ENCODE measurements around the gene CASP3. TPM values are rescaled to one million over a fixed set of nuclear protein-coding genes. Genes with fewer than 3 reads are reported as not detected.

The CASP3 gene
- polyA plus RNA-seq, 1 of the 3 experiments (the other 2 are of a cell fraction), result 15.5 TPM

GRCh38 chr4:184671101-184671500 lies 21.9 kb upstream of the CASP3 start:
- Histone ChIP-seq H3K79me2 (ENCODE audit: insufficient read depth) (no peaks in the 10 kb centered on the region), H3K27ac (ENCODE audit: low read depth in 2 of 2, low read length in 1 of 2) (no peak overlapping the region), H3K36me3 (replicated peaks in 1 of 2; ENCODE audit: control insufficient read depth in 1 of 2, insufficient read depth in 2 of 2, low read length in 1 of 2) (peaks cover 13 to 22% of the 10 kb centered on the region in 2 experiments), H3K9ac (no peak overlapping the region), H3K27me3 (ENCODE audit: insufficient read depth) (no peaks in the 10 kb centered on the region), H3K4me1 (ENCODE audit: control insufficient read depth in 1 of 2, insufficient read depth in 2 of 2, low read depth in 1 of 2, low read length in 1 of 2) (no peaks in the 10 kb centered on the region), H3K9me3 (no peaks in the 10 kb centered on the region), H3F3A (replicated peaks; ENCODE audit: insufficient read depth) (no peaks in the 10 kb centered on the region), H4K20me1 (ENCODE audit: insufficient read depth) (no peaks in the 10 kb centered on the region), H3K4me2 (no peak overlapping the region), H2AFZ (ENCODE audit: low read depth) (no peak overlapping the region), H3K9me2 (no peaks in the 10 kb centered on the region), H3K4me3 (ENCODE audit: low read depth in 2 of 2, low read length in 1 of 2) (no peak overlapping the region)
- DNase-seq, result no peak
- CTCF ChIA-PET, result no interaction called here
- TF ChIP-seq, protein P1, sequence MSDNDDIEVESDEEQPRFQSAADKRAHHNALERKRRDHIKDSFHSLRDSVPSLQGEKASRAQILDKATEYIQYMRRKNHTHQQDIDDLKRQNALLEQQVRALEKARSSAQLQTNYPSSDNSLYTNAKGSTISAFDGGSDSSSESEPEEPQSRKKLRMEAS (IDR thresholded peaks at IDR 0.05; ENCODE audit: low read depth), result no peak
- no peak for TF ChIP-seq RFX5 (IDR thresholded peaks at IDR 0.05; ENCODE audit: low read length)
- no peak for TF ChIP-seq NFIC (IDR thresholded peaks at IDR 0.05; ENCODE audit: borderline replicate concordance)
- no peak for TF ChIP-seq TCF12 (IDR thresholded peaks at IDR 0.05)
- TF ChIP-seq FOXJ3 (CRISPR knock-in tag; IDR thresholded peaks at IDR 0.05), result no peak
- no peak for TF ChIP-seq RAD21 (IDR thresholded peaks at IDR 0.05; ENCODE audit: low read length)
- TF ChIP-seq NRF1 (IDR thresholded peaks at IDR 0.05; ENCODE audit: low read depth, low read length), result no peak
- no peak for TF ChIP-seq SMC3 (IDR thresholded peaks at IDR 0.05; ENCODE audit: low read depth, low read length)
- no peak for TF ChIP-seq MEF2A (IDR thresholded peaks at IDR 0.05; ENCODE audit: borderline replicate concordance, low read depth)
- 97% methylated on average over 9 of the region's 9 CpGs for WGBS (ENCODE audit: low lambda C conversion rate)
- POLR2A ChIA-PET, result no interaction called here

- Histone ChIP-seq H3K27ac (ENCODE audit: low read depth in 2 of 2, low read length in 1 of 2) (no peak overlapping the region), H2AFZ (ENCODE audit: low read depth) (no peak overlapping the region), H4K20me1 (ENCODE audit: insufficient read depth) (no peaks in the 10 kb centered on the region), H3K9me2 (no peaks in the 10 kb centered on the region), H3K4me1 (ENCODE audit: control insufficient read depth in 1 of 2, insufficient read depth in 2 of 2, low read depth in 1 of 2, low read length in 1 of 2) (no peaks in the 10 kb centered on the region), H3K4me3 (ENCODE audit: low read depth in 2 of 2, low read length in 1 of 2) (no peak overlapping the region), H3K9ac (no peak overlapping the region), H3K9me3 (no peaks in the 10 kb centered on the region), H3K4me2 (no peak overlapping the region), H3F3A (replicated peaks; ENCODE audit: insufficient read depth) (no peaks in the 10 kb centered on the region), H3K36me3 (replicated peaks in 1 of 2; ENCODE audit: control insufficient read depth in 1 of 2, insufficient read depth in 2 of 2, low read length in 1 of 2) (peaks cover 14 to 16% of the 10 kb centered on the region in 2 experiments), H3K79me2 (ENCODE audit: insufficient read depth) (no peaks in the 10 kb centered on the region), H3K27me3 (ENCODE audit: insufficient read depth) (no peaks in the 10 kb centered on the region)
- 94% methylated on average over 7 of the region's 7 CpGs for WGBS (ENCODE audit: low lambda C conversion rate)
- CTCF ChIA-PET, result no interaction called here
- POLR2A ChIA-PET, result no interaction called here
- no peak for DNase-seq
- TF ChIP-seq RCOR1 (IDR thresholded peaks at IDR 0.05; ENCODE audit: low read length) (no peak), FOXM1 (IDR thresholded peaks at IDR 0.05; ENCODE audit: low read depth) (no peak), YY1 (IDR thresholded peaks at IDR 0.05; ENCODE audit: low read depth) (no peak), MEF2A (IDR thresholded peaks at IDR 0.05; ENCODE audit: borderline replicate concordance, low read depth) (no peak), IRF3 (IDR thresholded peaks at IDR 0.05; ENCODE audit: low read depth, low read length) (no peak), MXI1 (IDR thresholded peaks at IDR 0.05; ENCODE audit: low read depth, low read length) (no peak), GABPA (IDR thresholded peaks at IDR 0.05; ENCODE audit: low read depth) (no peak), FOSL2 (IDR thresholded peaks at IDR 0.05; ENCODE audit: borderline replicate concordance, low read depth) (no peak), CHD2 (IDR thresholded peaks at IDR 0.05; ENCODE audit: low read length, partially characterized antibody) (no peak), RXRA (IDR thresholded peaks at IDR 0.05; ENCODE audit: borderline replicate concordance, low read depth) (no peak), POLR2AphosphoS5 (IDR thresholded peaks at IDR 0.05; ENCODE audit: low read depth, low read length) (no peak), RAD21 (IDR thresholded peaks at IDR 0.05; ENCODE audit: low read length) (no peak), TCF12 (IDR thresholded peaks at IDR 0.05) (no peak)
- TF ChIP-seq, protein P1 (IDR thresholded peaks at IDR 0.05; ENCODE audit: low read depth), result no peak
- TF ChIP-seq, protein P2, sequence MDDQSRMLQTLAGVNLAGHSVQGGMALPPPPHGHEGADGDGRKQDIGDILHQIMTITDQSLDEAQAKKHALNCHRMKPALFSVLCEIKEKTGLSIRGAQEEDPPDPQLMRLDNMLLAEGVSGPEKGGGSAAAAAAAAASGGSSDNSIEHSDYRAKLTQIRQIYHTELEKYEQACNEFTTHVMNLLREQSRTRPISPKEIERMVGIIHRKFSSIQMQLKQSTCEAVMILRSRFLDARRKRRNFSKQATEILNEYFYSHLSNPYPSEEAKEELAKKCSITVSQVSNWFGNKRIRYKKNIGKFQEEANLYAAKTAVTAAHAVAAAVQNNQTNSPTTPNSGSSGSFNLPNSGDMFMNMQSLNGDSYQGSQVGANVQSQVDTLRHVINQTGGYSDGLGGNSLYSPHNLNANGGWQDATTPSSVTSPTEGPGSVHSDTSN (IDR thresholded peaks at IDR 0.05), result no peak
Observed at GRCh38 chr4:184669251-184669650, 20.0 kb upstream of the CASP3 start.
